Panc1 (cell line): ENCODE measurements around the gene FAM76A.

Source experiments
- CTCF ChIP-seq: fragments of 450-650 bp; IDR thresholded peaks from 2 replicates; pipeline ENCODE4 v1.5.1; 2017; ENCODE audit warnings: mild to moderate bottlenecking
- POLR2AphosphoS5 ChIP-seq: IDR thresholded peaks from 2 replicates; pipeline ENCODE4 v1.6.1; 2012; ENCODE audit warnings: mild to moderate bottlenecking, low read depth, low read length, moderate library complexity
- REST ChIP-seq, 2 experiments: IDR thresholded peaks; 2 replicates each; pipeline ENCODE4 v1.6.1; 2011 to 2012; ENCODE audit warnings: low read depth in 2 of 2, control low read depth in 1 of 2, low read length in 1 of 2, mild to moderate bottlenecking in 1 of 2, moderate library complexity in 1 of 2; ENCODE audit not compliant: insufficient read depth in 1 of 2
- SIN3A ChIP-seq: IDR thresholded peaks from 2 replicates; pipeline ENCODE4 v1.6.1; 2012; ENCODE audit warnings: low read depth, mild to moderate bottlenecking, low read length, moderate library complexity, borderline replicate concordance; ENCODE audit not compliant: insufficient read depth
- TCF7L2 ChIP-seq: IDR thresholded peaks from 2 replicates; pipeline ENCODE4 v1.6.1; 2011; ENCODE audit warnings: mild to moderate bottlenecking, low read depth, low read length, inconsistent platforms

GRCh38 chr1:27710574-27710973, 15.2 kb upstream of the FAM76A start:
- TF ChIP-seq CTCF (no peak), REST (IDR thresholded peaks at IDR 0.05; ENCODE audit: insufficient read depth in 1 of 2, low read depth in 2 of 2, low read length in 1 of 2) (no peak), POLR2AphosphoS5 (no peak), SIN3A (no peak), TCF7L2 (no peak)
